Gastroesophageal sphincter (tissue), 3 donors: ENCODE results near the gene DPM1.

Experiments used
- CTCF ChIP-seq, 4 experiments: fragments of 200-600 bp in 2 of 4; fragments of 450-650 bp in 2 of 4; sonication (generic) in 1 of 4; IDR thresholded peaks; one replicate each; pipeline ENCODE4 v1.5.1; 2017 to 2019; ENCODE audit warnings: antibody characterized with exemption in 4 of 4, mild to moderate bottlenecking in 2 of 4, moderate library complexity in 2 of 4
- EP300 ChIP-seq: sonication (generic); formaldehyde crosslinking; IDR thresholded peaks from one replicate; pipeline ENCODE4 v1.6.1; 2017; ENCODE audit warnings: antibody characterized with exemption, mild to moderate bottlenecking
- POLR2A ChIP-seq, 2 donors: fragments of 450-650 bp; IDR thresholded peaks; one replicate each; pipeline ENCODE4 v1.6.1; 2017; ENCODE audit warnings: antibody characterized with exemption in 2 of 2, mild to moderate bottlenecking in 2 of 2, moderate library complexity in 1 of 2

GRCh38 chr20:50885068-50885467 lies 73.3 kb downstream of the DPM1 start:
- no peak for TF ChIP-seq CTCF (IDR thresholded peaks at IDR 0.05)
- no peak for TF ChIP-seq POLR2A (IDR thresholded peaks at IDR 0.05)
- TF ChIP-seq EP300 = no peak
